SHP77 treated with DMSO at 0.1 percent for 48 hours (cell line): Measurements from ENCODE around the gene RPE.
A peak's percentile ranks its signal among the peaks of the same experiment; 100 is the strongest.

ENCODE experiments used
- DNase-seq: peaks from one replicate; lab custom pipeline; 2025; lab: John Stamatoyannopoulos, UW

The RPE gene

DNA sequence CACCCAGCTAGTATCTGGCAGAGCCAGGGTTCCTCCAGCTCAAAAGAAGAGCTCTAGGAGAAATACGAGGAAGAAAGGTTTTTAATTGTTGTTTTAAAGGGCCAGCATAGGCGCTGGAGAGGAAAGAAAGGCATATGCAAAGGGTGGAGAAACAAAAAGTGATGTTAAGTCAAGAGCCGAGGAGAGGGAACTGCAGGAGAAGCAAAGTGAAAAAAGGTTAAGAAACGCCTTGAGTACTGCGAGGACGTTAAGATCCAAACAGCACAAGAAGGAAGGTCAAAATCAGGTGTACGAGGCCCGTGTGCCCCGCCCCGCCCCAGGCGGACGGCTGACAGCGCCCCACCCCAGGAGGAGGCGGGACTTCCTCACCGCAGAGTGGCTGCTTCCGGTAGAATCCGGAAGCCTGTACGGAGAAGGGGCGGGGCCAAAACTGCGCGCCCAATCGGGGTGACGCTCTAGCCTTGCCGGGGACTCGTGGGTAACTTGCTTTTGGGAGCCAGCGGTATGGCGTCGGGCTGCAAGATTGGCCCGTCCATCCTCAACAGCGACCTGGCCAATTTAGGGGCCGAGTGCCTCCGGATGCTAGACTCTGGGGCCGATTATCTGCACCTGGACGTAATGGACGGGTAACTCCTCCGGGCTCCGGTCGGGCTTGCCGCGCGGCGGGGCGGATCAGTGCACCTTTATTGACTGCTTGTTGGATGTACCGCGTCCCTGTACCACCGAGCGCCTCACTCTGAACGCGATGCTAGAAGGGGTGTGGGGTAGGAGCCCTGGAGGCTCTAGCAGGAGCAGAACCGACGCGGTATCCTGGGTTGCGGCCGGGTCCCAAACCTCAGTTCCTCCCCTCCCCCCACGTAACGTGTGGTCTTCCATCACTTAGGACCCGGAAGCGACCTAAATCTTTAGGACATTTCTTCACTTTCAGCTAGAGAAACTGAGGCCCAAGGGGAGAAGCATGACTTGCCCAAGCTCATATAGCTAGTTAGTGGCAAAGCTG, at the start of gene RPE:
Gene RPE, plus strand, starts transcription at position 481 of the 1,000 bp plus-strand sequence. Its CDS starts 24 bp downstream, at position 505.
- peak; percentile 70 for DNase-seq

DNA sequence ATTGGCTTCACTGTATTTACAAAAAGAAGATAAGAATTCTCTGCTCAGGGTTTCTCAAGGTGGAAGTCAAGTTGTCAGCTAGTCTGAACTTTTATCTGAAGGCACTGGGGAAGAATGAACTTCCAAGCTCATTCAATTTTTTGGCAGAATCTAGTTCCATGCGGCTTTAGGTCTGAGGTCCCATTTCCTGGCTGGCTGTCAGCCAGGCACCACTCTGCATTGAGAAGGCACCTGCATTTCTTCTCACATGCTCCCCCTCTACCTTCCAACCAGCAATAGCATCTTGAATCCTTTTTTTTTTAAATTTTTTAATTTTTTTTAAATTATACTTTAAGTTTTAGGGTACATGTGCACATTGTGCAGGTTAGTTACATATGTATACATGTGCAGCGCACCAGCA, 46.2 kb upstream of the RPE start:
- DNase-seq = no peak

DNA sequence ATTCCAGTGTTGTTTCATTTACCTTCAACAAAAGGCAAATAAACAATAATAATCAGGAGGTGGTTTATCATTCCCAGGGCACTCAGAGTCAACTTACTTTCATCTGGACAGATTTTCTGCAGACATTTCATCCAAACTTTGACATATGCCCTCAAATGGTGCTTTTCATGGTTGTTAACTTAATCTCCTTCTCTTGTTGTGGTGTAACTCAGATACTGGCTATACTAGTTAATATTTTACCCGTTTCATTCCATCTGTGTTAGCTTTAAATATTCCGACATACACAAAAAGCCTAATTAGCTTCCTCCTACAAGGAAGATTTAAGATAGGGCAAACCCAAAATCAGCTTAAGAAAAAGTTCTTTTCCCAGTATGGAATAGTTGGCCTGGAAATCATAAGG, 44.4 kb upstream of the RPE start:
- DNase-seq = no peak

DNA sequence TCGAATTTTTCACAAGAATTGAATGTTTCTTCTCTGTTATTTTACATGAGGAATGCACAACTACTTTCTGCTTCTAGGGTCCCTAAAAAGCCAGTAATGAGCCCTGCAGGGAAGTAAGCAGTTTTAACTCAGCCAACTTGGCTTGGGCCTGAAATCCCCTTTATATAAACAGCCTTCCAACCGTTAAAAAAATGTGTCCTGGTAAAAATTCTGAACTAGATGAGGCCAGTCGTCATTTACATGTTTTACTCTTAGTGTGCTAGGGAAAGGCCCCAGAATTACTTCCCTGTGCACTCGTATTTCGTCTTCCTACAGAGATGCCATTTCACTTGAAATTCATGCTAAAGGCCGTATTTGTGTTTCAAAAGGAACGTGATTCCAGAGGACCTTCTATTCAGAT, 42.4 kb upstream of the RPE start:
- no peak for DNase-seq

DNA sequence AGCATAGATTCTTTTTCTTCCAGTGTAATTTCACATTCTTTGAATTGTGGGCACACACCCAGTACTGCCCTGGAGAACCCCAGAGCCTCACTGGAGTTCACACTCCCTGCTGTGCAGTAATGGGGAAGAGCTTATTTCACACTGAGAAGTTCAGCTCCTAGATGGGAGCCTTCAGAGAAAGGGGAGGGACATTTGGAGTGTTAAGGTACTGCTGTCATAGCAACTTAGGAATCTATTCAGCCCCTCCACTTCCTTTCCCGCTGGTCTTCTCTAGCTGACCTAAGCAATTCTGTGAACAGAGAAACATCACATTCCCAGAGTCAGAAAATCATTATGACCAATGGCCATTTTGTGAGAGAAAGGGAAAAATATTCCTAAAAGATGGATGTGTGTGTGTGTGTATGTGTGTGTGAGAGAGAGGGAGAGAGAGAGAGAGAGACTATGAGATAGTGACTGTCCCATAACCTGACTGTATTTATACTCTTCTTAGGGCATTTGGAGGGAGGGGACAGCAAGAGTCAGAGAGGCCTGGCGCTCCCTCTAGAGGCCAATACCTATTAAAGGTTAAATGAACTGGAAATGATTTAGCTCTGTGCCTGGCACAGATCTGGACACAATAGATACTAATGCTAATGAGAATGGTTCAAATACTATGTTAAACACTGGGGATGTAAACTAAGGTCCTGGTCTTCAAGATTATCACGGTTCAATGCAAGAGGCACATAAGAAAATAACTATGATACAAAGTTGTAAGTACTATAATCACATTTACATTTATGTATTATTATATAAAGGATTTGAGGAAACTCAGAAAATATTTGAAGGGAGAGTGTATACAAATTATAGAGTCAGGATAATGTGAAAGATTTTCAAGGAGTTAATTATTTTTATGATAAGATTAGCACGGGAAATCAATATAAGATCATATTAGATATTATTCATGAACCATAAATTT, 41.5 kb upstream of the RPE start:
- DNase-seq = peak; percentile 60

DNA sequence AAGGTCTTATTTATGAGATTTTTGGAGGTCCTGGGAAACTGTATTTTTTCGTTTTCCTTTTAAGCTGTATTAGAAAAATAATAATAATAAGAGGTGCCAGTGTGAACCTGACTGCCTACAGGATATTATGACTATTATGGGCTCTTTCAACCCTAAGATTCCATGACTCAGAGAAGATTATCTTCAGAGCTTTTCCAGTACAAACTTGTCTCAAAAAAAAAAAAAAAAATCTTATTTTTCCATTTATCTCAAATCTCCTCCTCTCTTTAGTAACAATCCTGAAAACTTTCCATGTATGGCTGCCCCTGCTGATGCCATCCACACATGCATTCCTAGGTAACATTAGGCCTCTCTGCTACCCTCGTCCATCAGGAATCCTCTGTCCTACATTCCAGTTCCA, 36.7 kb upstream of the RPE start:
- DNase-seq = no peak

DNA sequence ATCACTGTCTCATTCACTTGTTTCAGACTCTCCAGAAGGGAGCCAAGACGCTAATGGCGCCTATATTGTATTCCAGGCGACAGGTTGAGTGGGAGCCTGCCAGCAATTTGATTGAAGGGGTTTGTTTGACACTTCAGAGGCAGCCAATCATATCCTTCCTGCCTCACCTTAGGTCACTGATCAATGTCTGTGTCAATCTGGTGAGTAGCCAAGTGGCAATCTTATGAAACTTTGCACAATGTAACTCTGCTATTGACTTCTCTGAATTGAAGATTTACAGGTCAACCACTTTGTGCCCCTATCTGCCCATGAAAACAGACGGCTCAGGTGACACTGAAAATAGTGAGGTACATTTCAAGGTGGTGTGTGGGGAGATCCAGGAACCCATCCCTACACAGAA, 32.7 kb upstream of the RPE start:
- DNase-seq = no peak

DNA sequence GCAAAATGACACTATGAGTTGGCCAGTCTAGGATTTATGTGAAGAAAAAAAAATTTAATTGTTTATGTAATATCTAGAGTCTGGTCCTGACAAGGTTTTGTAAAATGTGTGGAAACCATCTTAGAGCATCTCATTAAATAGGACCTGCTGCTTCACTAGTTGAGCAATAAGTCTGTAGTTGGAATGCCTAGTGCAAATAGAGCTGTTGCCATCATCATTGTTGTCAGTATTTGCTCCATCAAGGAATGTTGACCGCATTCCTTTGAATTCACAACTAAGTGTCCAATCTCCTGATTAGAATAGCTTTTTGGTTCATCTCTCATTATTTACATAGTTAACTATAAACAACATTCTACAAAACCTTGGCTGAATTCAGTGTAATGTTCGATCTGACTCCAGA, 32.2 kb upstream of the RPE start:
- no peak for DNase-seq

DNA sequence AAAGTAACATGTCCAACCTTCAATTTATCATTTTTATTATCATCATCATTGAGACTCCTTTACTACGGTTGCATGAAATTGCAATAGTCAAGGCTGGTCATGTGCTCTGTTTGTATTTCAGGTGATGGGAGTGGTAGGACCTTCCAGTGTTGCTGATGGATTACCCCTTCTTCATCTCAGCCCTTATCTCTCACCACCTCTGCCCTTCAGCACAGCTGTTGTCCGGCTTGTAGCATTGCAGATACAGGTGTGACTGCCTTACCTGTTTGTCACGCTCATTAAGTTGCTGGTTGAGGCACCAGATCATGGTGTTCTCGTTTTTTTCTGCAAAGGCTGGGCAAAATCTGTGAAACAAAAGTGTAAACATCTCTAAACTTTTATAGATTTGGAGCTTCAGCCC, 31.7 kb upstream of the RPE start:
- DNase-seq = no peak

DNA sequence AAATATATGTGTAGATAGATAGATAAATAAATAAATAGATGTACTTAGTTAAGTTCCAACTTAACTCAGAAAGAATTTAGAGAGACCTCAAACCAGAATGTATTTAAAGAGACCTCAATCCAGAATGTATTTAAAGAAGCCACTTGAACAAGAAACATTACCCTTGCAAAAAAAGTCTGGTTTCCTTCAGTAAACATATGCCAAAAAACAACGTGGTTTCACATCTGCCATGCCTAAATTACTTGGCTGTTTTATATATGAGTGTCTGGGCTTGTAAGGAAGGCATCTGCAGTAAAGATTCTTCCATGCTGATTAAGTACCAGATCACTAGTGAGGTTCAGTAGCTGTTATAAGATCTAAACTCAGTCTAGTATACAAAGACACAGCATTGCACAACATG, 29.1 kb upstream of the RPE start:
- DNase-seq = no peak

DNA sequence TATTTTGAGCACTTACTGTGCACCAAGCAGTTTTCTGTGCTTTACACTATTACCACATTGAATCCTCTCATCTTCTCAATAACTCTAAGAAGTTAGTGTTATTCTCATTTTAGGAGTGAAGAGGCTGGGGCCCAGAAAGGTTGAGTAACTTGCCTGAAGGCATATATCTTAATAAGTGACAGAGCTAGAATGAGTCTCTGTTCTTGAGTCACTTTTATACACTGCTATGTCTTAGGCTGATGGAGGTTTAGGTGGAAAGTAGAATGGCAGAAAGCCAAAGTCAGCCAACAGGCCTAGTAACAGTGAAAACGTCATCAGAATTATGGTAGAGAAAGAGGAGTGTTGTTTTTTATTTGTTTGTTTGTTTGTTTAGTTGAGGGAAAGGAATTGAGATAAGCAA, 27.9 kb upstream of the RPE start:
- no peak for DNase-seq

DNA sequence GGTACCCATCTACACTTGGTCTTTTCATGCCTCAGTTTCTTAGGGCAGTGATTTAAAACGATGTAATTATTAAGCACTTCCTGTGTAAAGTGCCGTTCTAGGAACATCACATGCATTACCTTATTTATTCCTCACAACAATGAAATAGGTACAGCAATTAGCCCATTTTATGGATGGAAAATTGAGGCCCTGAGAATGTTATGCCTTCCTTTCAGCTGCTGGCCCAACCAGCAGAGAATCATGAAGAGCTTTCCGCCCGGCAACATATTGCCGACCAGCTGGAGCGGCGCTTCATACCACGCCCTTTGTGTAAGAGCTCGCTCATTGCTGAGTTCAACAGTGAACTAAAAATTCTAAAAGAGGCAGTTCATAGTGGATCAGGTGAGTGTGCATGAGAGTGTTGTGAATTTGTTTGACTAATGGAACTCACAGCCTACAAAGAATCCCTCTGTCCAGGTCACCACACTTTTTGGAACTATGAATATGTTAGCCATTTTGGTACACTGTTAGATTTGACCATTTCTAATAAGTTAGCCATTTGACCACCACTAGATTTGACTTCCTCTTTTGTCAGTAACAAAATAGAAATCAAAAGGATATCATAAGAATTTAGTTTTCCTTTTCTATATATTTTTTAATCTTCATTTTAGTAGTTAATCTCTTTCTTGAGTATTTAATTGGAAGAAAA, 25.6 kb upstream of the RPE start:
- no peak for DNase-seq

DNA sequence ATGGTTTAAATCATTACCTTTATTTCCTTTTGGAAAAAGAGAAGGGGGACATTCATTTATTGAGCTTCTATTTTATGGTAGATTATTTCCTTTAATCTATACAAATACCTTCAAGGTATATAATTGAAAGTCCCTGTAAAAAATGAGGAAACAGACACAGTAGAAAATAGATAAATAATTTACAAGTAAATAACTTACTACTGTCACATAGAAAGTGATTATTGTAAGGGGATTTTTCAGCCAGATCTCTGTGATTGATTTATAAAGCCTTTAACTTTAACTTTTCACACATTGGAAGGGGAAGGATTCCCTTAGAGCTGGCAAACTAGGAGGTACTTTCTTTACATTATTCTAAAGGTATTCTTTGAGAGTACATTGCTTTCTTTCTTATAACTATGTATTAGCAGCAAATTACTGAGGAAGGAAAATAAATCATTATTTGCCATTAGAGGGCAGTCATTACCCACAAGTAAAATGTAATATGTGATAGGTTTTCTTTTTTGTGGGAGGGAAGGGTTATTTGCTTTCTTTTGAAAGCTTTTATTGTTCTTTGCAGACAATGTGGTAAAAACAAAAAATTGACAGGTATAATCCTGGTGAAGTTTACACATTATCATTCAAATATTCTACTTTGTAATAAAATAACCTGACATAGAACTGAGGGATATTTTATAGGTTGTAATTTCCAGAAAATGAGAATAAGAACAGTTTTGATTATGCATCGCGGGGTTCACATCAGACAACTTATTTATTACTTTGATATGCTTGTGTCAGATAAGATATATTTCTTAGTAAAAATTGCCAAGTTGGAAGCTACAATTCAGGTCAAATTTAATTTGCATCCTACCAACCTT, 24.8 kb upstream of the RPE start:
- DNase-seq = peak; percentile 2

DNA sequence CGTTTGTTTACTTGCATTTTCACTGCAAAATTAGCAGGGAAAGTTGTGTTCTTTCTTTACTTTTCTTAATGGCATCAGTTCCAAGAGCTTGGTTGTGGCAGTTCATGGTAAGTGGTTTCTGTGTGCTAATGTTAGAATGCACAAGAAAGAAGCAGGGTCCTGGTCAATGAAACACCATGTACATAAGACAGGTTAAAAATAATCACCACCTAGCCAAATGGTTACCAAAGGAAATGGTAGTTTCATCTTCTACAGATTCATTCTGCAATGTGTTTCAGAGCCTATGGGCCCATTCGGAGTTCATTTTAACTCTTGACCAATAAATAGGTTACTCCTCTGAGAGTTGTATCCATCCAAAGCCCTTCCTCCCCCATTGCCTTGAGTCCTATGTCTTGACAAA, 18.1 kb upstream of the RPE start:
- DNase-seq = no peak

DNA sequence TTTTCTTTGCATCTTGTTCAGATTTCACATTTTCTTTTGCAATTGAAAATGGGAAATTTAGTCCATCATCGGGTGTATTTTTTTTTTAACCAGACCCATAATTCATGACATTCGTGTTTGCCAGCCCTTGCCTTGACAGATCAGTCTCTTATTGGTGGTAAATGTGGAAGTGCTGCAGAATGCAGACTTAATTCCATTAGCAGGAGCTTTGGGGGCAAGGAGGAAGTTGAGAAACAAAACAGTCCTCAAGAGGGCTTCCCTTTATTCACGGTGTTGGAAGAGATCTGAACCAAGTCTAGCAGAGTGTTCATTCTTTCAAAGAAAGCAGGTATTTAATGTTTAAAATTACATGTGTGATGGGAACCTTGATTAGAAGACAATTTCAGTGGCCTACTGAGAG, 16.6 kb upstream of the RPE start:
- DNase-seq = no peak

DNA sequence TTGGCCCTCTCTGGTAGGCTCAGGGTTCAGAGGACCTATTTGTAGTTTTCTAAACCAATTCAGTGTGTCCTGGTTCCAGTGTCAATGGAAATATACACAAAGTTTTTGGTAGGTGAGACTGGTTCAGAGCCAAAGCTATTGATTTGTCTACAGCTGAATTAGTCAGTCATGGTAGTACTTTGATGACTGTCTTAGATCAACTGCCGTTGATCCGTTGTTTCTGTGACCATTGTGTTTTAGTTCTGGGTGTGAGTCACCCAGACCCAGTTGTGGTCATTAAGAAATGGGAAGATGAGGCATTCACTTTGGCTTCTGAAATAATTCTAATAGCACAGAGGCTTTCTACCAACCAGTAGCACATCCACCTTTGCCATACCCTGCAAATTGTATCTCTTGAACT, 16.0 kb upstream of the RPE start:
- DNase-seq = no peak

DNA sequence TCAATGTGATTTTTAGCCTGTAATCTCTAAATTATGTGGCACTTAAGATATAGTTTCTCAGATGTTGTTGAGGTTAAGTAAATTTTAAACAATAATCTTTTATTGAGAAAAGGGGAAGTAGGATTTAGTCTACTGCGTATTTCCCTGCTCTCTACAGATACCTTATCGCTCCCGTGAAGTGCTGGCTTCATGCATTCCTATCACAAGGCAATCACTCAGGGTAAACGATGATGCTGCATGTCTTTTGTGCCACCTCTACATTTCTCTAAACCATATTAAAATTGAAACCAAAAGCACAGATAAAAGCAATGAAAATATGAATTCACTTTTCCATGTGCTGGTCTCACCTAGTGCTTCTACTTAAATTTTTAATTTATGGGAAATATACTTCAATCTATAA, 14.4 kb upstream of the RPE start:
- no peak for DNase-seq

DNA sequence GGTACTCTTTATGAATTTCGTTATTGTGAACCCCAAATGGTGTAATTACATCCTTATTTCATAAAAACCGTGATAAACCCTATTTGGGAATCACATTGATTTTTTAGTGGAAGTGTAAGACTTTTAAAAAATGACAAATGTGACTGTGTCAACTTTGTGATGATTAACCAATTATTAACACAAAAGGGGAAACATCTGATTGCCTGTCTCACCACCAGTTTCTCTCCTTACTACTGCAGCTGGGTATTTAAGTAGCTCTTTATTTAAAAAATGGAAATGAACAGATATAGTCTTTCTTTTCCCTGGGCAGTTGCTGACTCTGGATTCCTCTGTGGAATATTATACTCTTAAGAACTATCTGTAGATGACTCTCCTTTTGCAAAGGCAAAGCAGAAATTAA, 11.6 kb upstream of the RPE start:
- DNase-seq = no peak

DNA sequence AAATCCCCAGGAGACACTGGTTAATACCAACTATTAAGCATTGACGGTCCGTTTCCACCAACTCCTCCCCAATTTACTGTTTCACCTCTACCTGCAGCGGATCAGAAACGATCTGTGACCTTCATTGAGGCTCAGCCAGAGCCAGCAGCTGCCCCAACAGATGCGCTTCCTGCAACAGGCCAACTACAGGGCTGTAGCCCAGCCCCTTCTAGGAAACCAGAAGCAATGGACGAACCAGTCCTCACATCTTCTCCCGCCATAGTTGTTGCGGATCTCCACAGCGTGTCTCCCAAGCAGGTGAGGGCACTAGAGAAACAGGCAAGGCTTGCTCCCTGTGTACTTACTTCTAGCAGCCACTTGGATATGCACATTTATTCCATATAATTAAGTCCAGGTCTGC, 8.5 kb upstream of the RPE start:
- DNase-seq = no peak

DNA sequence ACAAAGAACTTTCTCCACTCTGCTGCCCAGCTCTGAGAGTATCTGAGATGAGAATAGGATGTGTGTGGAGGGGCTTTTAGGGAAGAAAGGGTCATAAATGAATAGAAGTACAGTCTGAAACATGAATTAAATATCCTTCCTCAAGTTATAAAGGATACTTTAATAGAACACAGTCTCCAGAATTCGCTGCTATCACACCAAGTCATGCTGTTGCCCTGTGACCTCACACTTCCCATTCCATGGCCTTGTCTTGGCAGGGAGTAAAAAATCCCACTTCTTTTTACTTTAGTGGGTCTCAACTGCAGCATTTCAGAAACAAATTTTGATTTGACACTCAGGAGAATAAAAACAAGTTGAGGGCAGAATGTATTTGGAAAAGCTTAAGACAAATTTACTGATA, 3.8 kb upstream of the RPE start:
- DNase-seq = no peak
